Psoas muscle (tissue), 8 donors: ENCODE results near the gene ATG7. TPM values are rescaled to one million over a fixed set of nuclear protein-coding genes. Genes with fewer than 3 reads are reported as not detected.
"Not testable (repeated sequence)": the region's sequence is repeated elsewhere in the genome, so short reads cannot be mapped to it uniquely, and the experiment has no call there.

Experiments used
- ATAC-seq, 4 donors: fragments of 200-7000 bp; cut with Tn5 transposase; one replicate each; pipeline ENCODE4 v1.9.1; 2020; ENCODE audit warnings: moderate library complexity in 3 of 4, mild to moderate bottlenecking in 2 of 4
- DNase-seq, 2 donors: peaks; one replicate each; pipeline ENCODE4 v3.0.0-alpha.2; 2020
- H3K27ac ChIP-seq: fragments of 200-600 bp; one replicate; pipeline ENCODE4 v1.8.0; 2022
- H3K27me3 ChIP-seq, 3 donors: fragments of 200-600 bp in 1 of 3; one replicate each; pipeline versions ENCODE4 v1.6.1 to v1.8.0; 2013 to 2022; ENCODE audit warnings: low read length in 2 of 3, mild to moderate bottlenecking in 2 of 3, moderate library complexity in 1 of 3; ENCODE audit not compliant: insufficient read depth in 3 of 3
- H3K36me3 ChIP-seq, 2 donors: fragments of 200-600 bp in 1 of 2; one replicate each; pipeline versions ENCODE4 v1.6.1 to v1.8.0; 2013 to 2022; ENCODE audit warnings: low read depth in 1 of 2, mild to moderate bottlenecking in 1 of 2, moderate library complexity in 1 of 2; ENCODE audit not compliant: insufficient read depth in 1 of 2
- H3K4me1 ChIP-seq: fragments of 200-600 bp; one replicate; pipeline ENCODE4 v1.8.0; 2022
- H3K4me3 ChIP-seq: fragments of 200-600 bp; one replicate; pipeline ENCODE4 v1.8.0; 2022; ENCODE audit warnings: mild to moderate bottlenecking
- H3K9me3 ChIP-seq: fragments of 200-600 bp; one replicate; pipeline ENCODE4 v1.8.0; 2022
- CTCF ChIP-seq: fragments of 200-600 bp; IDR thresholded peaks from one replicate; pipeline ENCODE4 v1.8.0; 2022; ENCODE audit warnings: antibody characterized with exemption
- WGBS, 3 donors: extraction: QIAGEN DNeasy Blood & Tissue Kit; methylation state at CpG; one replicate each; pipeline versions ENCODE4 v1.1.6 to v1.1.7; 2013; 5-methylcytosine and 5-hydroxymethylcytosine counted together
- intact Hi-C, 2 donors: fragments of 100-400 bp; cut with DNase I; formaldehyde crosslinking; loops; one replicate each; pipeline versions ENCODE4 v1.11.0 to v1.14.2; 2022
- polyA plus RNA-seq, 3 donors: library from polyadenylated mRNA; stranded (reverse); fragments of 200-250 nt; gene quantifications; one replicate each; pipeline ENCODE4 v1.2.3, GENCODE V29; 2013
- total RNA-seq, 4 donors: library from RNA; stranded (reverse); fragmentation: NEBNext Ultra II Directional in 2 of 4; extraction: Animal tissue kit (Norgen Biotek cat#: 25700) in 2 of 4; gene quantifications; one replicate each; pipeline versions ENCODE4 v1.2.1 to v1.2.4, GENCODE V29; 2021 to 2023
- donor health status: healthy with polysubstance abuse.
- donor health status: DM: no; HTN: no; CAD: no; lungs with moderate emphysema.
- donor health status: Bipolar disorder and iron deficiency.
- donor health status: healthy.
- donor health status: DM: yes; HTN: yes; CAD: no.
- donor health status: DM: no; HTN: no; CAD: no.
- donor health status: DM: no; HTN: no; CAD: no.
- donor health status: DM: yes; HTN: yes; CAD: no.

The ATG7 gene
- total and polyA plus RNA-seq, 7 donors, result 5.9 to 15.0 (median 13.5) TPM

DNA sequence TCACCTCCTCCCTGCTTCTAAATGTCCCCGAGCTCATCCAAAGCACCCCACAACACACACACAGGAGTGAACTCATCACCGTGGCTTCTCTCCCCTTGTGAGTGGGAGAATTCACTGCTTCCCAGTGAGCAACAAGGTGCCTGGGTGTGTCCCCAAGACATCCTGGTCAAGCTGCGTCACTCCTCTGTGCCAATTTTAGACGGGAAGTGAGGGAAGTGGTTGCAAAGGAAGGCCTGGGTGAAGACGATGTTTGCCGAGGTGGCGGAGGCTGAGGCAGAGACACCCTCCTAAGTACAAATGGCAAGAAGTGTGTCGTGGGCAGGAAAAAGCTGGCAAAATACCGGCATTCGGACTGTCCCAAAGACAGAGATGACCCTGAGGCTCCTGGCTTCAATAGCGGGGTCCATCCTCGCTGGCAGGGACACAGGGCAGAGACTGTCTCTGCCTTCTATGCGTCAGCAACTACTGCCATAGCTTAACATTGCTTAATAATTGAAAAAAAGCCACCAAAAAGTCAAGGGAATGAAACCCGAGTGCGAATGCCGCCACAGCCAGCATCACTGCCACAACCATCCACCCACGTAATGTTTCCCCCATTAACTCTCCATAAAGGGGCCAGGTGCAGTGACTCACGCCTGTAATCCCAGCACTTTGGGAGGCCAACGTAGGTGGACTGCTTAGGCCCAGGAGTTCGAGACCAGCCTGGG, 298.7 kb downstream of the ATG7 start:
- intact Hi-C loops, result no loop called here
- 65 to 75% (median 73%) methylated on average over 20 of the region's 20 CpGs for WGBS, 3 donors
- TF ChIP-seq CTCF, result no peak
- peak in 1 of 2 donors; percentile 71 for DNase-seq
- Histone ChIP-seq H3K36me3 (no peaks in the 10 kb centered on the region), H3K4me3 (no peak overlapping the region), H3K9me3 (no peaks in the 10 kb centered on the region), H3K27ac (peak overlapping the region; percentile 93), H3K4me1 (peaks cover 58% of the 10 kb centered on the region), H3K27me3 (no peaks in the 10 kb centered on the region)
- peak in 3 of 4 donors; percentile 24 to 69 (median 58) for ATAC-seq

DNA sequence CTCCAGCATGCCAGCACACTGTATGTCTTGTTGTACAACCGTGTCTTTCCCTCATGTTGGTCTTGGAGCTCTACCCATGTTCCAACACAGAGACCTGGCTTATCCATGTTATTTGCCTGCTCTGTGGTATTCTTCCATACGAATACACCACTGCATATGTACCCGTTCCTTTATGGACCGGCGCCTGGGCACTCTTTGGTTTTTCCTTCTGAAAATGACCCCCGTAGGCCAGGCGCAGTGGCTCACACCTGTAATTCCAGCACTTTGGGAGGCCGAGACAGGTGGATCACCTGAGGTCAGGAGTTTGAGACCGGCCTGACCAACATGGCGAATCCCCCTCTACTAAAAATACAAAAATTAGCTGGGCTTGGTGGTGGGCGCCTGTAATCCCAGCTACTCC, 300.5 kb downstream of the ATG7 start:
- H3K9me3 ChIP-seq, ATAC-seq, H3K4me3 ChIP-seq, intact Hi-C loops, H3K27me3 ChIP-seq, H3K36me3 ChIP-seq, DNase-seq, H3K27ac ChIP-seq: not testable (repeated sequence)
- H3K4me1 ChIP-seq, result peaks cover 61% of the 10 kb centered on the region
- WGBS, 3 donors, result 95 to 98% (median 96%) methylated on average over 11 of the region's 11 CpGs

DNA sequence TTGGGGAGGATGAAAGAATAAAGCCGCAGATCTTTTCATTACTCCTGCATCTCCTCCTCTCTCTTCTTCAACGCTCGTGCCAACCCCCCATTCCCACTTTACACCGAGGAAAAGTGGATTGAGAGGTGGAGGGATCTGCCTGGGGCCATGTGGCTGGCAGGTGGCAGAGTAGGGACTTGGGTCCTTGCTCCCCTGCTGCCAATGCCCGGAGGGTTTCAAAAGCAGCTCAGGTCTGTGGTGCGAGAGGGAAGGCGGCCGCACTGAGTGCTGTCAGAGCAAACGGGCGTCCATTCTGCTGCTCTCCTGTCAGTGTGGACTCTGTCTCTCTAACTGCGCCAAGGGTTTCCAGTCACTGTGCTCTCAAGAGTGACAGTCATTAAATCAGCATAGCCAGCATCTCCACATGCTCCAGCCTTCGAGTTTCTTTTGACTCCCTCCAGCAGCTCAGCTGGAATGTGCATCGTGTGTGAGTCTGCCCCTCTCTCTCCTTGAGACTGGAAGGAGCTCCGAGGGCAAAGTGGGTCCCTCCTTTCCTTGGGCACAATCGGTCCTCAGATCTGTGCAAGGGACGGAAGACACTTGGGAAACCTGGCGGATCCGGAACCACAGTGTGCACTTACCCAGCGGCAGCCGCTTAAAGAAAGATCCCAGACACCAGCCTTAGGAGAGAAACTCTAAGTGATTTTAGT, 302.9 kb downstream of the ATG7 start:
- no peaks in the 10 kb centered on the region for H3K9me3 ChIP-seq
- H3K27ac ChIP-seq, result peak overlapping the region; percentile 5
- H3K4me1 ChIP-seq, result peaks cover 44% of the 10 kb centered on the region
- TF ChIP-seq CTCF, result no peak
- H3K36me3 ChIP-seq, result no peaks in the 10 kb centered on the region
- ATAC-seq (no peak), DNase-seq (peak in 1 of 2 donors; percentile 50)
- no peaks in the 10 kb centered on the region for H3K27me3 ChIP-seq
- 81 to 86% (median 81%) methylated on average over 20 of the region's 20 CpGs for WGBS, 3 donors
- intact Hi-C loops, result no loop called here
- no peak overlapping the region for H3K4me3 ChIP-seq

GRCh38 chr3:11575677-11576076, 303.5 kb downstream of the ATG7 start:
- WGBS, 3 donors, result 60 to 78% (median 74%) methylated on average over 10 of the region's 10 CpGs
- no peak overlapping the region for H3K4me3 ChIP-seq
- H3K4me1 ChIP-seq, result peaks cover 40% of the 10 kb centered on the region
- no peaks in the 10 kb centered on the region for H3K9me3 ChIP-seq
- no peaks in the 10 kb centered on the region for H3K27me3 ChIP-seq
- no peak for TF ChIP-seq CTCF
- no peaks in the 10 kb centered on the region for H3K36me3 ChIP-seq
- peak overlapping the region; percentile 5 for H3K27ac ChIP-seq
- intact Hi-C loops, result no loop called here
- DNase-seq, result peak in 1 of 2 donors; percentile 46
- ATAC-seq, result no peak

DNA sequence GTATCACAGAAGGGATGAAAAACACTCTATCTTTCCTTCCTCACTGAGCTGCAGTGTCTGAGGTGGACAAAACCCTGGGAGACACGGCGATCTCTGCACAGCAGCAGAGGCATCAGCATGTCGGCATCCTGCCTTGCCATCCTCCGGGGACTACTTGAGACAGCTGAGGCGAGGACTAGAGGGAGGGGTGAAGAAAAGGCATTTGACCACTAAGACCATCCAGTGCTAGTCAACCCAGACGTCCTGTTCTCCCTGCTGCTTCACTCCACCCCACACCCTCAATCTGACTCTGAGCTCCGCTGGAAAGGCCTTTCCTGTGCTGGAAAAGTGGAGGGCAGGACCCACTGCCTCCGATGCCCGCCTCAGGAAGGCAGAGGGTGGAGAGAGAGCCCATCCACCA, 304.3 kb downstream of the ATG7 start:
- H3K36me3 ChIP-seq, result no peaks in the 10 kb centered on the region
- DNase-seq, result peak in 1 of 2 donors; percentile 66
- TF ChIP-seq CTCF, result no peak
- peak; percentile 31 to 61 (median 40) for ATAC-seq
- H3K4me3 ChIP-seq, result no peak overlapping the region
- no peaks in the 10 kb centered on the region for H3K9me3 ChIP-seq
- intact Hi-C loops, result no loop called here
- 31 to 47% (median 35%) methylated on average over 9 of the region's 9 CpGs for WGBS, 3 donors
- no peak overlapping the region for H3K27ac ChIP-seq
- H3K27me3 ChIP-seq, result no peaks in the 10 kb centered on the region
- H3K4me1 ChIP-seq, result peaks cover 41% of the 10 kb centered on the region
